GM19193 (cell line): ENCODE measurements around the gene AKAP4.

Source experiments
- POLR2A ChIP-seq: IDR thresholded peaks from 4 replicates; pipeline ENCODE4 v1.6.1; 2011; ENCODE audit not compliant: insufficient read depth, insufficient read length; ENCODE audit errors: extremely low read depth

AKAP4 gene, protein sequence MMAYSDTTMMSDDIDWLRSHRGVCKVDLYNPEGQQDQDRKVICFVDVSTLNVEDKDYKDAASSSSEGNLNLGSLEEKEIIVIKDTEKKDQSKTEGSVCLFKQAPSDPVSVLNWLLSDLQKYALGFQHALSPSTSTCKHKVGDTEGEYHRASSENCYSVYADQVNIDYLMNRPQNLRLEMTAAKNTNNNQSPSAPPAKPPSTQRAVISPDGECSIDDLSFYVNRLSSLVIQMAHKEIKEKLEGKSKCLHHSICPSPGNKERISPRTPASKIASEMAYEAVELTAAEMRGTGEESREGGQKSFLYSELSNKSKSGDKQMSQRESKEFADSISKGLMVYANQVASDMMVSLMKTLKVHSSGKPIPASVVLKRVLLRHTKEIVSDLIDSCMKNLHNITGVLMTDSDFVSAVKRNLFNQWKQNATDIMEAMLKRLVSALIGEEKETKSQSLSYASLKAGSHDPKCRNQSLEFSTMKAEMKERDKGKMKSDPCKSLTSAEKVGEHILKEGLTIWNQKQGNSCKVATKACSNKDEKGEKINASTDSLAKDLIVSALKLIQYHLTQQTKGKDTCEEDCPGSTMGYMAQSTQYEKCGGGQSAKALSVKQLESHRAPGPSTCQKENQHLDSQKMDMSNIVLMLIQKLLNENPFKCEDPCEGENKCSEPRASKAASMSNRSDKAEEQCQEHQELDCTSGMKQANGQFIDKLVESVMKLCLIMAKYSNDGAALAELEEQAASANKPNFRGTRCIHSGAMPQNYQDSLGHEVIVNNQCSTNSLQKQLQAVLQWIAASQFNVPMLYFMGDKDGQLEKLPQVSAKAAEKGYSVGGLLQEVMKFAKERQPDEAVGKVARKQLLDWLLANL

DNA sequence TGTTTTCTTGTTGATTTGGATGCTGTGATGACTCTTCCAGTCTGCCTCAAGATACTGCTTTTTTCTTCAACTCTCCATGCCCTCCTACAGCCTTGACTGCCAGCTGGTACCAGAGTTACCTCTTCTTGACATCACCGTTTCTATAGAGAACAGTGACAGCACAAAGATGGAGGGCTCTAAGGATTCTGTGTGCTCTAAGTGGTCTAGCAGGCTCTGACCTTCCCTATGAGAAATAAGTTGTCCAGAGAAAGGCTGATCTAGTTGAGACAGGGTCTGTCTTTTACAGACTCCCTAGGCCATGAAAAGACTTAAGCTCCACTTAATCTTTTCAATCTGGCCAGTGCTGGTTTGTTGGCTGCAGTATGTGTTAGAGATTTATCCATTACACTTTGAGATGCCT is at the start of gene AKAP4:
AKAP4 (minus strand) TSS at position 101 of the 400 bp plus-strand sequence. CDS start 118 bp downstream, outside the sequence.
- TF ChIP-seq POLR2A = no peak

GRCh38 chrX:50211510-50211909 is 10.7 kb upstream of the AKAP4 start:
- no peak for TF ChIP-seq POLR2A

GRCh38 chrX:50206753-50207152 is 5.9 kb upstream of the AKAP4 start:
- TF ChIP-seq POLR2A = no peak

DNA sequence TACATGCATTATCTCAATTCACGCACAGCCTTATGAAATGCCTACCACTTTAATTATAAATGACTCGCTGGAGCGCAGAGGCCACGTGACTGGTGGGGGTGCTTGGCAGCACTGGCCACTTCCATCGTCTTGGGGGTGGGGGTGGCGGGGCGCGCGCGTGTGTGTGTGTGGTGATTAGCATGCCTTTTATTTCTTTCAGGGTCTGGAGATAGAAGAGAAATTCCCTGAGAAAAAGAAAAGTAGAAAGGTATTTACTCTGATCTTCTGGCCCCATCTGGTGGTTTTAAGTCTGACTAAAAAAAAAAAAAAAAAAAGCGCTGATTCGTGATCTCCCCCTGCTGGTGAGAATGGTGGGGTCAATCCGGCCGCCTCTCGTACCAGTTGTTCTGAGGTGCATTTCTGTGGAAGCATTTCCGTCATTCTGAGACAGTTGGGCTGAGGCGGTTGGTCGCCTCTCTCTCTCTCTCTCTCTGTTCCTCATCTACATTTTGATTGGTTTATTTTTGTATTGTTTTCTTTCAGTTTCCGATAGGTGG is 3.6 kb upstream of the AKAP4 start, which contains the start of gene CCNB3:
CCNB3 (plus strand) TSS at position 402 of the 536 bp plus-strand sequence. CDS start 80,399 bp downstream, outside the sequence.
- no peak for TF ChIP-seq POLR2A

GRCh38 chrX:50202539-50202938 is 1.7 kb upstream of the AKAP4 start:
- no peak for TF ChIP-seq POLR2A

DNA sequence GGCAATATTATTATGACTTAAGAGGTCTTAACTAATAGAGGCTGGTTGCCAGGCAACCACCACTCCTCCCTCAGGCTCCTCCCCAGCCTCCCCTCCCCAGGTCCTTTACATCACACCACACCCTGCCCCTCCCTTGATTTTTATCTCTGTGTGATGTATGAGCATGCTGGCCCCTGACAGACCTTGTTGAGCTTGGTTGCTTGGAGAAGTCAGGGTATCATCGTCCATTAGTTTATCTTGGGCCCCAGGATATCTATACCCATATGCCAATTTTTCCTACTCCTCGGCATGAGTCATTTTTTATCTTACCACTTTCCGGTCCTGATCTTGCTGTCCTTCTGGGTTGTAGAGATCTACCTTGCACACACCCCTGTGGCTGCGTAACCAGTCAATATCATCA is 2.5 kb downstream of the AKAP4 start:
- TF ChIP-seq POLR2A = no peak

DNA sequence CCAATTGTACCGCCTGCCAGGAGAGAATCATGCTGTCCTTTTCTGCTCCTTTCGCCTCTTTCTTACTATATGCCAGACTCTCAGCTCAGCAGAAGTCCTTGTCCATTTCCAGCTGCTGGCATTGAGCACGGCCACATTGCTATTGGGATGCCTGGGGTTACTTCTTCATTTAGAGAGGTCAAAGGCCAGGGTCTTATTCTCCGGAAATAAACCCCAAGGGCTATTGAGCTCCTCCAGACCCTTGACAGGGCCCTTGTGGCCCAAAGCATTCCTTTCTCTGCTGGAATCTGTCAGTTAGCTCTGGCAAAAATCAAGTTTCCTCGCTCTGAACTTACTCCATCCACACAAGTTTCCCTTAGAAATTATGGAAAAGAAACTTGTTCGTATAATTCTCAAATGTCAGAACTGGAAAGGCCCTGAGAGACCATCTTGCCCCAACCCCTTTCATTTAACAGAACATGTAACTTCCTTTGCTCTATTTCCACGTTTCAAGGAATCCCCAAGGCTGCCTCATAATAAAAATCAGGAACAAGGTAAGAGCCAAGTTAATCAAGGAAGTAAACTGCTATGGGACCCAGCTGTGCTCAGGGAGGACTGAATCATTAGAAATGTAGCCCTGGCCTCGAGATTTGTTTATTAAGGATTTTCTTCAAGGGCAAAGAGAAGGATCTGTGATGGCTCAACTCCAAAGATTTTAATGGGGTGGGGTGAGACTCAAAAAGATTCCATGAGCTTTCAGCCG is 11.8 kb downstream of the AKAP4 start:
- no peak for TF ChIP-seq POLR2A

DNA sequence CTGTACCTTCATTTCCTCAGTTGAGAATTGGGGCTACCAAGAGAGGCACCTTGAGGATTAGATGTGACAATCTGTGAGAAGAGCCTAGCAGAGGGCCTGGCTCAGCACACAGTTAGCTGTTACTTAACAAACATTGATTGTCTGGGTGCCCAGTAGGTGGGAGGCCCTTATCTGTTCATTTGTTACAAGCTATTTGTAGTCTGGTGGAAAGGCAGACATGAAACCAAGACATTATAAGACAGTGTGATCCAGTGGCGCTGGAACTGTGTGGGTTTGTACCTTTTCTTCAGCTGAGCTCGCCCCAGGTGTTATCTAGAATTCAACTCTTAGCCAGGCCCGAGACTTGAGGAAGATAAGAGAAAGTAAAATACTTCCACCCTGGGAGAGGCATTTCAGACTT is 16.9 kb downstream of the AKAP4 start:
- TF ChIP-seq POLR2A = no peak

DNA sequence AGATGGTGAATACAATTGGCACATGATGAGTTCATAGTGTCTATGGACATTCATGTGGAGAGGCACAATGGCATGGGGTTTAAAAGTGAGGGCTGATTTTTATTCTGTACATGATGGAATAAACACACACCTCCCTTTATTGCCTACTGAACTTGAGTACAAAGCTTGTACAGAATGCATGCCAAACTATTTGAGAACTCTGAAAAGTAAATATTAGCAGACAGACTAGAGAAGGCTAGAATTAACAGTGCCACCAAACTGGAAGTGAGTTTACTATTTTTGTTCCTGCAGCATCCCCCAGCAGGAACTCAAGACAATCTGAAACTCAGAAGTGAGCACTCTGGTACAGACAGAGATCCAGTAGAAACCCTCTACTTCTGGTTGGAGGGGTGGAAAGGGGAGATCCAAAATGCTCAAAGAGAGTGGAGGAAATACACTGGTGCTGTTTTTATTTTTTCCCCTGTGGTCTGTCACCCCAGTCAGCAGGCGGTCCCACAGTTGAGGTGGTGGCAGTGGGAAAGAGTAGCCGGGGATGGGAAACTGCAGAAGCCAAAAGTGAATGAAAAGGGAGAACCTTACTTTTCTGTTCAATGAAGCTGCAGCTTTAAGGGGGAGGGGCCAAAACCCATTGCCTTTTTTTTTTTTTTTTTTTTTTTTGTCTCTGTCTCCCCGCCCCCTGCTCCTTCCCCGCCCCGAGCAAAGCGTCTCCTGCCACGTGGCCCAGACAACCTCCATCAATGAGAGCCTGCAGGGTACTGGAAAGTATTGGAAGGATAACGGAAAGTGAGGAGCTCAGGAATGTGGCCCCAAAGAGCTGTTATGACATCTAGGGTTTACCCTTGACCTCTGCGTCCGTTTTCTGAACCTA is 20.5 kb downstream of the AKAP4 start:
- no peak for TF ChIP-seq POLR2A

DNA sequence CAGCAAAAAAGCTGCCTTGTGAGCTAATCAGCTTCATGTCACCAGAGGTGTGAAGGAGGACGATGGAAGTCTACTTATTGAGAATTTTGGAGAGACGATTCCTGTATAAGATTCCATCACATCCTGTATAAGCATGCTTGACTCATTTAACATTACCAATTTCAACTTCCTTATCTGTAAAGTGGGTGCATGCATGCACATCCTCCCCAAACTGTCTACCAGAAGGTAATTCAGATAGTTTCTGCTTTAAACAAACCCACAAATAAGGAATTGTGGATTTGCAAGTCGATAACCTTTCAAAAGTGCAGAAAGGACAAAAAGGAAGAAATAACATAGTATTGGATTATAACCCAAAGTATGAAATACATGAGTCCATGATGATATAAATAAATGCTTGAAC is 31.1 kb downstream of the AKAP4 start:
- TF ChIP-seq POLR2A = no peak

GRCh38 chrX:50168241-50168687 is 32.5 kb downstream of the AKAP4 start:
- no peak for TF ChIP-seq POLR2A

GRCh38 chrX:50167366-50167765 is 33.4 kb downstream of the AKAP4 start:
- no peak for TF ChIP-seq POLR2A

- no peak for TF ChIP-seq POLR2A
These were observed 35.1 kb downstream of the AKAP4 start for GRCh38 chrX:50165727-50166126.

- no peak for TF ChIP-seq POLR2A
These were observed 39.7 kb downstream of the AKAP4 start for GRCh38 chrX:50161127-50161526.
